Astrocyte (in vitro differentiated cells and primary cell): ENCODE results near the gene PHF12.

ENCODE experiments used
- CTCF ChIP-seq: IDR thresholded peaks from 2 replicates; pipeline ENCODE4 v1.5.1; 2011; ENCODE audit warnings: low read depth, mild to moderate bottlenecking, inconsistent platforms, low read length, moderate library complexity; ENCODE audit not compliant: insufficient read depth
- EZH2 ChIP-seq: IDR thresholded peaks from 2 replicates; pipeline ENCODE4 v1.6.1; 2012; ENCODE audit warnings: mild to moderate bottlenecking, low read length, inconsistent platforms; ENCODE audit not compliant: insufficient read depth

DNA sequence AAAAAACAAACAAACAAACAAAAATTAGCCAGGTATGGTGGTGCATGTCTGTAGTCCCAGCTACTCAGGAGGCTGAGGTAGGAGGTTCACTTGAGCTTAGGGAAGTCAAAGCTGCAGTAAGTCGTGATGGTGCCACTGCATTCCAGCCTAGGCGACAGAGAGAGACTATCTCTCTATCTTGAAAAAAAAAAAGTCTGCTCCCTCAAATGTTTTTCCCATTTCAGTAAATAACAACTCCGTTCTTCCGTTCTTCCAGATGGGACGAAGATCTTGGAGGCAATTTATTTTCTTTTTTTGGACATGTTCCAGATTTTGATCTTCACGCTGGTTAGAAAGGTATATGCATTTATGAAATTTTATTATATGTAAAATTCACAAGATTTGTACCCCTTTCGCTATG is 77.5 kb downstream of the PHF12 start:
- no peak for TF ChIP-seq CTCF
- no peak for TF ChIP-seq EZH2
